Measurements from ENCODE around the gene SLC18A3. TPM values are rescaled to one million over a fixed set of nuclear protein-coding genes. Genes with fewer than 3 reads are reported as not detected.

Gene SLC18A3
- total RNA-seq, 4 donors from 2014 or later = not detected

GRCh38 chr10:49592726-49593563 is 17.2 kb upstream of the SLC18A3 start:
- H3K27ac ChIP-seq = no peak overlapping the region
- no peaks in the 10 kb centered on the region for H3K36me3 ChIP-seq
- TF ChIP-seq POLR2A (IDR thresholded peaks at IDR 0.05) (no peak), POLR2AphosphoS5 (IDR thresholded peaks at IDR 0.05) (no peak), EP300 (IDR thresholded peaks at IDR 0.05) (no peak), CTCF (IDR thresholded peaks at IDR 0.05) (peak; percentile 44 to 91)
- peaks cover 9% of the 10 kb centered on the region for H3K27me3 ChIP-seq
- H3K4me1 ChIP-seq = no peaks in the 10 kb centered on the region
- no peaks in the 10 kb centered on the region for H3K9me3 ChIP-seq
- WGBS = 36% methylated on average over 8 of the region's 9 CpGs
- no peak for DNase-seq (ENCODE audit: low spot score in 2 of 2)
- no peak overlapping the region for H3K4me3 ChIP-seq

- H3K4me1 ChIP-seq = no peaks in the 10 kb centered on the region
- 89% methylated on average over 6 of the region's 6 CpGs for WGBS
- H3K27me3 ChIP-seq = peaks cover 10% of the 10 kb centered on the region
- H3K36me3 ChIP-seq = no peaks in the 10 kb centered on the region
- no peak overlapping the region for H3K4me3 ChIP-seq
- no peak overlapping the region for H3K27ac ChIP-seq
- TF ChIP-seq POLR2AphosphoS5 (IDR thresholded peaks at IDR 0.05) = no peak
- no peak for TF ChIP-seq CTCF (IDR thresholded peaks at IDR 0.05)
- no peak for TF ChIP-seq POLR2A (IDR thresholded peaks at IDR 0.05)
- TF ChIP-seq EP300 (IDR thresholded peaks at IDR 0.05) = no peak
- no peak for DNase-seq (ENCODE audit: low spot score in 2 of 2)
- H3K9me3 ChIP-seq = no peaks in the 10 kb centered on the region
Observed at GRCh38 chr10:49593564-49593875, 16.6 kb upstream of the SLC18A3 start.

- H3K4me3 ChIP-seq = no peak overlapping the region
- peaks cover 11% of the 10 kb centered on the region for H3K27me3 ChIP-seq
- no peak overlapping the region for H3K27ac ChIP-seq
- H3K36me3 ChIP-seq = no peaks in the 10 kb centered on the region
- no peak for TF ChIP-seq POLR2AphosphoS5 (IDR thresholded peaks at IDR 0.05)
- TF ChIP-seq CTCF (IDR thresholded peaks at IDR 0.05) = no peak
- TF ChIP-seq EP300 (IDR thresholded peaks at IDR 0.05) = no peak
- TF ChIP-seq POLR2A (IDR thresholded peaks at IDR 0.05) = no peak
- WGBS = 61% methylated on average over 4 of the region's 4 CpGs
- no peaks in the 10 kb centered on the region for H3K4me1 ChIP-seq
- DNase-seq (ENCODE audit: low spot score in 2 of 2) = no peak
- H3K9me3 ChIP-seq = no peaks in the 10 kb centered on the region
Observed at GRCh38 chr10:49593998-49594397, 16.1 kb upstream of the SLC18A3 start.

- 2% methylated on average over 6 of the region's 6 CpGs for WGBS
- H3K9me3 ChIP-seq = no peaks in the 10 kb centered on the region
- H3K36me3 ChIP-seq = no peaks in the 10 kb centered on the region
- TF ChIP-seq POLR2A (IDR thresholded peaks at IDR 0.05) (no peak), POLR2AphosphoS5 (IDR thresholded peaks at IDR 0.05) (no peak), EP300 (IDR thresholded peaks at IDR 0.05) (no peak), CTCF (IDR thresholded peaks at IDR 0.05) (peak; percentile 7 to 56)
- H3K4me1 ChIP-seq = no peaks in the 10 kb centered on the region
- H3K27ac ChIP-seq = no peak overlapping the region
- no peak for DNase-seq (ENCODE audit: low spot score in 2 of 2)
- peaks cover 11% of the 10 kb centered on the region for H3K27me3 ChIP-seq
- no peak overlapping the region for H3K4me3 ChIP-seq
Observed at GRCh38 chr10:49594594-49594993, 15.5 kb upstream of the SLC18A3 start.

- Histone ChIP-seq H3K9me3 (no peaks in the 10 kb centered on the region), H3K4me3 (no peak overlapping the region), H3K27ac (no peak overlapping the region), H3K36me3 (no peaks in the 10 kb centered on the region), H3K27me3 (peaks cover 13% of the 10 kb centered on the region), H3K4me1 (no peaks in the 10 kb centered on the region)
- DNase-seq (ENCODE audit: low spot score in 2 of 2) = no peak
- TF ChIP-seq CTCF (IDR thresholded peaks at IDR 0.05) (no peak), POLR2A (IDR thresholded peaks at IDR 0.05) (no peak), POLR2AphosphoS5 (IDR thresholded peaks at IDR 0.05) (no peak), EP300 (IDR thresholded peaks at IDR 0.05) (no peak)
- WGBS = 59% methylated on average over 10 of the region's 10 CpGs
Observed at GRCh38 chr10:49595003-49595712, 15.0 kb upstream of the SLC18A3 start.

Data from suprapubic skin (tissue), 4 donors.